ENCODE data around the gene CSNK1G2.

The CSNK1G2 gene

DNA sequence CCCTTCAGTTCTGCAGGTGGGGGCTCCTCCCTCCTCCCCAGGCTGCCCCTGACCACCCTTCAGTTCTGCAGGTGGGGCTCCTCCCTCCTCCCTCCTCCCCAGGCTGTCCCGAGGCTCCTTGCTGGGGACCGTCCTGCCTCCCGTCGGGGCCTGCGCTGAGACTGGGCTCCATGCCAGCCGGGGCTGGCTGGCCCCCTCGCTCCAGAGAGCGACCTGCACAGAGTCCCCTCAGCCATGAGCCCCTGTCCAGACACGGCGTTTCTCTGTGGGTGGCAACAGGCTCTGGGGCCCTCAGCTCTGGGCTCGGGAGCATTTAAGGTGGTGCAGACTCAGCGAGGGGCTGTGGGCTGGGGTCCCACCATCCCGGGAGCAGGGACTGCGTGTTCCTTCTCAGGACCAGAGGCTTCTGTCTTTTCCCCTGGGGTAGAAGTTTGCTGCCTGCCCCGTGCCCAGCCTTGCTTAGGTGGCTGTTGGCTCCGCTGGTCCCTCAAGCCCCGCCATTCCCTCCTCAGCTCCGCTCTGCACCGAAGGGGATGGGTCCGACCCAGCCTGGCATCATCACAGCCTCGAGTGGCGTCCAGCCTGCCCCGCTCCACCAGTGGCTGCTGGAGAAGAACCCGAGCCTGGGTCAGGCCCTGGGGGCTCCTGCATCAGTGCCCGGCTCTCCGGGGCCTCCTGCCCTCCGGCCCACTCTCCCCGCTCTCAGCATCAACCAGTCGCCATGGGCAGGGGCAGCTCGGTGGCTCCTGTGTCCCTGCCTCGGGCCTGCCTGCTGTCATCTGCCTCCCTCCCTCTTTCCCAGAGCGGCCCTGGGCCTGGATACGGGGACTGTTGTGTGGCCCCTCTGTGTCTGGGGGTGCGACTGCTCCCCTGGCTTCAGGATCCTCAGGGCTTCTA is 27.6 kb downstream of the CSNK1G2 start:
- DNase-seq (ENCODE audit: low read depth in 2 of 2), result no peak

- no peak for DNase-seq (ENCODE audit: low read depth in 2 of 2)
These were observed 28.4 kb downstream of the CSNK1G2 start for GRCh38 chr19:1969176-1970002.

GRCh38 chr19:1970003-1970805 is 29.2 kb downstream of the CSNK1G2 start:
- no peak for DNase-seq (ENCODE audit: low read depth in 2 of 2)

DNA sequence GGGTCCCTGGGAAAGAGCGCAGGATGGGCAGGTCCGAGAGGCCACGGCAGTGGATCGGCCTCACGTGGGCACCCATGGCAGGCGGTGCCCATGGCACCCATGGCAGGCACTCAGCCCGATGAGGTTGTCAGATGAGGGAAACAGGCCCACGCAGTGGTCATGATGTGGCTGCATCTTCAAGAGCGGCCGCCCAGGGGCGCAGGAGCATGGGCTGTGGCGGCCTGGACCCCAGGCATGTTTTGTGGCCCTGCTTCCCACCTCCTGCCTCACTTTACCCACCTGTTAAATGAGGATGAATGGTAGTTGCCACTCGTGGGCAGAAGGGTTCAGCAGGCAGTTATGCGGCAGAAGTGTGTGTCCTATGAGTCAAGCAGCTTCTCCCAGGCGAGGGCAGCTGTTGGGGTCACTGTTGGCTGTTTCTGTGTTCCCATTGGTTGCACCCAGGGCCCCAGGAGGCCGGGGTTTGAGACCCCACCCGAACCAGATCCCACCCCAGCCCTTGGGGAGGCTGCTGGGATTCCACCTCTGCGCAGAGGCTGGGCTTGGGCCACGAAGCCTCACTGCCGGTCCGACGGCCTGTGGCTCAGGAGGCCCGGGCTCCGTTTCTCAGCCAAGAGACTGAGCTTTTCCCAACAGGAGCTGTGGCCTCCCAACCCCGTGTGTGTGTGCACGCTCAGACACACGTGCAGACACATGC is 30.0 kb downstream of the CSNK1G2 start:
- no peak for DNase-seq (ENCODE audit: low read depth in 2 of 2)

- DNase-seq (ENCODE audit: low read depth in 2 of 2), result no peak
These were observed 33.6 kb downstream of the CSNK1G2 start for GRCh38 chr19:1974381-1975161.

- DNase-seq (ENCODE audit: low read depth in 2 of 2), result no peak
These were observed 34.1 kb downstream of the CSNK1G2 start for GRCh38 chr19:1975162-1975480.

DNA sequence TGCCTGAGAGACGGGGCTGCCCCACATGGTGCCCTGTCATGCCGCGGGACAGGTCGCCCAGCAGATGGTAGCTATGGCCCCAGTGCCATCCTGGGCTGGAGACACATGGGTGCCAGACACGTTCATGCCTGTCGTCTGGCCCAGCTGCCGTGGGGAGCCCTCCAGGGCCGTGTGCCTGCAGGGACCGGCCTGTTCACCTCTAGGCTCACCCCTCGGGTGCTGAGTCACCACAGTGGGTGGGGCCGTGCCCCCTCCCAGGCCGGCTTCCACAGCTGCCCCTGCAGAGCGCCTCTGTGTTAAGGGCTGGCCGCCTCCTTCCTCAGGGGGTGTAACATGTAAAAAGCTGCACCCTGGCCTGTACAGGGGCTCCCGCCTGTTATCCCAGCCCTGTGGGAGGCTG is 36.1 kb downstream of the CSNK1G2 start:
- no peak for DNase-seq (ENCODE audit: low read depth in 2 of 2)

DNA sequence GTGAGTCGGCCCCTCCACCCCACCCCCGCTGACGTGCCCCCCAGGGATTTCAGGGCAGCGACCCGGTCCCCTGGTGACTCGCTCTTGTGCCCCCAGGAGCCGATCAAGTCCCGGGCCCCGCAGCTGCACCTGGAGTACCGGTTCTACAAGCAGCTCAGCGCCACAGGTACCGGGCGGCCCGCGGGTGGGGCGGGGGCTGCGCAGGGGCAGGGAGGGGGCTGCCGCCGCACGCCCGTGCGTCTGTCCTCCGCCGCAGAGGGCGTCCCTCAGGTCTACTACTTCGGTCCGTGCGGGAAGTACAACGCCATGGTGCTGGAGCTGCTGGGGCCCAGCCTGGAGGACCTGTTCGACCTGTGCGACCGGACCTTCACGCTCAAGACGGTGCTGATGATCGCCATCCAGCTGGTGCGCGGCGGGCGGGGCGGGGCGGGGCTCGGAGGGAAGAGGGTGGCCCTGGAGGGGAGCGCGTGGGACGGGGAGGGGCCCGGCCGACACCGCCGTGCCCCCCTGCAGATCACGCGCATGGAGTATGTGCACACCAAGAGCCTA is 37.4 kb downstream of the CSNK1G2 start:
- DNase-seq (ENCODE audit: low read depth in 2 of 2), result no peak

DNA sequence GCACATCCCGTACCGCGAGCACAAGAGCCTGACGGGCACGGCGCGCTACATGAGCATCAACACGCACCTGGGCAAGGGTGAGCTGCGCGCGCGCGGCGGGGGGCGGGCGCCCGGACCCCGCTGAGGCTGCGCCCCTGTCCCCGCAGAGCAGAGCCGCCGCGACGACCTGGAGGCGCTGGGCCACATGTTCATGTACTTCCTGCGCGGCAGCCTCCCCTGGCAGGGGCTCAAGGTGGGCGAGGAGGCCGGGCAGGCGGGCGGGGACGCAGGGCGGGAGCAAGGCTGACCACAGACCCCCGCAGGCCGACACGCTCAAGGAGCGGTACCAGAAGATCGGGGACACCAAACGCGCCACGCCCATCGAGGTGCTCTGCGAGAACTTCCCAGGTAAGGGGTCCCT is 38.0 kb downstream of the CSNK1G2 start:
- DNase-seq (ENCODE audit: low read depth in 2 of 2), result no peak

- no peak for DNase-seq (ENCODE audit: low read depth in 2 of 2)
These were observed 38.7 kb downstream of the CSNK1G2 start for GRCh38 chr19:1979642-1980041.

DNA sequence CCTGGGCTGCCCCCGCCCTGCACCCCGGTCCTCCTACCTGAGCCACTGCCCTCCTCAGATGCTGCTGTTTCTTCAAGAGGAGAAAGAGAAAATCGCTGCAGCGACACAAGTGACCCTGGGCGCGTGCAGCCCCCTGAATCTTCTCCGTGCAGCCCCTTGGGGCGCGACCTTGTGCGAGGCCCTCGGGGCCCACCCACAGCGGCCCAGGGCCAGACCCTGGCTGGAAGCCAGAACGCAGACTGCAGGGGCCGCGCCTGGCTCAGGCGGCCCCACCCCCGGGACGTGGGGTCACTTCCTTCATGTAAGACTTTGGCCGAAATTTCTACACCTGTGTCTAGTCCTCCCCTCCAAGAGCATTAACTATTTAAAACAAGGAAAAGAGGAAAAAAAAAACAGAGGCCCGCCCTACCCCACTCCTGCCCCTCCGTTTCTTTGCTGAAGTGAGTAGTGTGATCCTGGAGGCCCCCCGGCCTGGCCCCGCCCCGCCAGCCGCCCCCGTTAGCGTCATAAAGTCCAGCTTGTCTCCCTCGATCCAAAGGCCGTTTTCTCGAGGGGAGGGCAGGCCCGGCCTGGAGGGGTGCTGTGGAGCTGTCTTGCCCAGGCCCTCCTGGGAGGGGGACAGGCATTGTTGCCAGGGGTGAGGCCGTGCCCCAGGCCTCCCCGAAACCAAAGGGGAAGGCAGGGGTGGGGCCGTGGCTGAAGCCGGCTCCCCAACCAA is 39.3 kb downstream of the CSNK1G2 start:
- DNase-seq (ENCODE audit: low read depth in 2 of 2), result no peak

GRCh38 chr19:1980809-1981181 is 39.8 kb downstream of the CSNK1G2 start:
- DNase-seq (ENCODE audit: low read depth in 2 of 2), result no peak

DNA sequence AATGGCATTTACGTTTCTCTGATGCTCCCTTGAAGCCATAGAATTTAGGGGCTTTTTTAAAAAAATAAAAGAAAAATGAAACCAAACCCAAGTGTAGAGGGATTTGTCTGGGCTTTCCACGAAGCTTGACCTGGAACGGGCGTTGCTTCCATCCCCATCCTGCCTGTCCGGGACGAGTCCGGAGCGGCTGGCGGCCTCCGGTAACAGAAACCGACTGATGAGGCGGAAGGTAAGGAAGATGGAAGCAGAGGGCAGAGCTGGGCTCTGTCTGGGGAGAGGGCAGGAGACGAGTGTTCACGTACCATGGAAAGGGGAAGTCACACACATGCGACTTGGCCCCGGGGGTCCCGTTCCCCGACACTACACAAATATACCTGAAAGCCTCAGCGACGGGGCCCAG is 40.3 kb downstream of the CSNK1G2 start:
- DNase-seq (ENCODE audit: low read depth in 2 of 2), result no peak

- no peak for DNase-seq (ENCODE audit: low read depth in 2 of 2)
These were observed 43.4 kb downstream of the CSNK1G2 start for GRCh38 chr19:1984357-1984756.

DNA sequence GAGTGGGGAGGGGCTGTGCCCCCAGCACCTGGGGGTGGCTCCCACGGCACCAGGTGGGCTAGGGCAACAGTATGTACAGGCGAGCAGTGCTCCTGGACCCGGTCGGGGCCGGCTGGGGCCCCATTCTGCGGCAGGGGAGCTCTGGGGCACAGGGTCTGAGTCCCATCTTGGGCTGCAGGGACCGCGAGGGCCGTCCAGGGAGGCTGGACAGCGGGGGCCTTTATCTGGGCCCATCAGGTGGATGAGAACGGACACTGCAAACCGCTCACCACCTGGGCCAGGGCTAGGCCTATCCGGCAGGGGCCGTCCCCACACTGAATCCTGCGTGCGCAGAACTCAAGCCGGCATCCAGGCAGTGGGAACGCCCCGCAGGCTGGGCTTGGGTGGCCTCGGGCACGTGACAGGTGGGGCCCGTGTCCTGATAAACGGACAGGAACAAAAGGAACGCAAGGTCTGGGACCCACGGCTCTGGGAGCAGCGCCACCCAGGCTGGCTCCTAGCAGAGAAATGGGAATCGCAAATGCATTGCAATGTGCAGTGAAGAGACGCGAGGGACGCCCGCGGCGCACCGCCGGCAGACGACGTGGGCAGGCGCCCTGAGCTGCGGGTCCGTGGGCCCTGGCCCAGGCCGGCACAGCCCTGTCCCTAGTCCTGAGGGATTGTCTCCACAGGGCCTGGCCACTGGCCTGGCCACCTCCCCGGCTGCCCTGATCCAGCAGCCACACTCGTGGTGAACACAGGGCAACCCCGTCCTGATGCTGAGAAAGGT is 44.8 kb downstream of the CSNK1G2 start:
- no peak for DNase-seq (ENCODE audit: low read depth in 2 of 2)

GRCh38 chr19:1986357-1987162 is 45.6 kb downstream of the CSNK1G2 start:
- no peak for DNase-seq (ENCODE audit: low read depth in 2 of 2)

DNA sequence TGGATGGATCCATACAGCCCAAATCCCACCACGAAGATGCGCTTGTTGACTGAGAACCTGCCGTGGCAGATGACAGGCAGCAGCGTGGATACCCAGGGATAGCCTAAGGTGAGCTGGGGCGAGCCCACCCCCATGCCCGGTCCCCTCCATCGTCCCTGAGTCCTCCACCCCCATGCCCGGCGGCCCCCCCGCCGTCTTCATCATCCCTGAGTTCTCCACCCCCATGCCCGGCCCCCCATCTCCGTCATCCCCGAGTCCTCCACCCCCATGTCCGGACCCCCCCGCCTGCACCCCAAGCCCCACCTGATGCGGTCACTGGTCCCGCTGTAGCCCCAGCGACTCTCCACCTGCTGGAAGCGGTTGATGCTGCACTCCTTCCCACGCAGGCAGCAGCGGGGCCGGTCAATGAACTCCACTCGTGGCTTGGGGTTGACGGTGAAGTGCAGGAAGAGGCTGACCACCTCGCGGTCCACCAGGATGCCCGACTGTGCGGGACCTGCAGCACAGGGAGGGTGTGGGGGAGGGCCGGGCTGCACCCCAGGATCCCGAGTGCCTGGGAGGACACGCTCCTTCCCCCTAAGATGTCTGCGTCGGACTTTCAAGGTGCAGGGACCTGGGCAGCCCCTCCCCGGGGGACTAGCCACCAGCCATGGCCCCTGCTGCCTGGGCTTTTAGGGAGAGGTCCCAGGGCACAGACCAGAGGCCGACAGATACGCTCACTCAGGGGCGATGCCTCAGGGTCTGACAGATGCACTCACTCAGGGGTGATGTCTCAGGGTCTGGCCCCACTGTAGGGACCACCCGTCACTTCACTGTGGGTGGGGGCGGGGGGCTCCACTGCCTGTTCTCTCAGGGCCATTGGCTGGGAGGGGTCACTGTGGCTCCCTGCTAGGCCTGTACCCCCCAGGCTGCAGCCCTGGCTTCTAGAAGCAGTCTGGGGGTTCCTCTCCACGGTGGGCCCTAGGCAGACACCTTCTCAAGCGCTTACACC is 46.5 kb downstream of the CSNK1G2 start:
- no peak for DNase-seq (ENCODE audit: low read depth in 2 of 2)
